OCI-LY7 (cell line): ENCODE measurements around the gene GYG2.

Experiments
- CTCF ChIP-seq: fragments of 200-600 bp; sonication (generic); conservative IDR thresholded peaks from 2 replicates; pipeline ENCODE4 v1.5.1; 2014; ENCODE audit warnings: mild to moderate bottlenecking, antibody characterized with exemption, low read length, moderate library complexity, mixed read lengths
- EZH2phosphoT487 ChIP-seq: fragments of 200-600 bp; sonication (generic); IDR thresholded peaks from 2 replicates; pipeline ENCODE4 v1.6.1; 2018; ENCODE audit warnings: low read depth, borderline replicate concordance, mild to moderate bottlenecking, mixed run types, antibody characterized with exemption, low read length, moderate library complexity, mixed read lengths

DNA sequence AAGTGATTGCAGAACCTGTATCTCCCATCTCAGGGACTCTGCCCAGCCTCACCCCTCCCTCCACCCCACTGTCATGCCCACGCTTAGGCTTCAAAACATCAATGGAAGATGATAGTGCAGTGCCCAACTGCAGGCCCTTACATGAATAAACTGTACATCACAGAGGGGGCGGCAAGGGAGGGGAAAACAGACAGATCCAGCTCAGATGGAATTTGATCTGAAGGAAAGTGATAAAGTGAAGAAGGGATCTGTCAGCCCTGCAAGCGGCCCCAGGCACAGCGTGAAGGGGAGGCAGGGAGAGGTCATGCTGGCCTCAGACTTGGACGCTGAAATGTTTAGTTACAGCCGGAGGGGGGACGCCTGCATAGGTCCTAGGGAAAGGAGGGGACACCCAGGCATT is 38.5 kb downstream of the GYG2 start:
- TF ChIP-seq CTCF (no peak), EZH2phosphoT487 (no peak)
